ENCODE results near the gene TSPAN5.

The TSPAN5 gene

GRCh38 chr4:98514741-98515469 is 143.5 kb downstream of the TSPAN5 start:
- no peak for DNase-seq

- no peak for DNase-seq
Observed at GRCh38 chr4:98512918-98513317, 145.5 kb downstream of the TSPAN5 start.

GRCh38 chr4:98510757-98511517 is 147.5 kb downstream of the TSPAN5 start:
- peak; percentile 65 for DNase-seq

- no peak for DNase-seq
Observed at GRCh38 chr4:98510340-98510739, 148.1 kb downstream of the TSPAN5 start.

- no peak for DNase-seq
Observed at GRCh38 chr4:98509721-98510120, 148.7 kb downstream of the TSPAN5 start.

GRCh38 chr4:98508829-98509598 is 149.4 kb downstream of the TSPAN5 start:
- no peak for DNase-seq

GRCh38 chr4:98508248-98508647 is 150.2 kb downstream of the TSPAN5 start:
- no peak for DNase-seq

- DNase-seq = no peak
Observed at GRCh38 chr4:98507299-98507698, 151.1 kb downstream of the TSPAN5 start.

- DNase-seq = no peak
Observed at GRCh38 chr4:98506462-98507132, 151.8 kb downstream of the TSPAN5 start.

- no peak for DNase-seq
Observed at GRCh38 chr4:98505992-98506391, 152.4 kb downstream of the TSPAN5 start.

- no peak for DNase-seq
Observed at GRCh38 chr4:98504091-98504490, 154.3 kb downstream of the TSPAN5 start.

- no peak for DNase-seq
Observed at GRCh38 chr4:98503676-98504075, 154.7 kb downstream of the TSPAN5 start.

- DNase-seq = no peak
Observed at GRCh38 chr4:98502624-98503023, 155.8 kb downstream of the TSPAN5 start.

- DNase-seq = no peak
Observed at GRCh38 chr4:98502031-98502430, 156.4 kb downstream of the TSPAN5 start.

GRCh38 chr4:98501383-98501782 is 157.0 kb downstream of the TSPAN5 start:
- no peak for DNase-seq

GRCh38 chr4:98498774-98499173 is 159.6 kb downstream of the TSPAN5 start:
- no peak for DNase-seq

GRCh38 chr4:98496152-98496845 is 162.1 kb downstream of the TSPAN5 start:
- DNase-seq = no peak

GRCh38 chr4:98493296-98493695 is 165.1 kb downstream of the TSPAN5 start:
- DNase-seq = no peak

GRCh38 chr4:98491899-98492559 is 166.4 kb downstream of the TSPAN5 start:
- no peak for DNase-seq

GRCh38 chr4:98490251-98490650 is 168.2 kb downstream of the TSPAN5 start:
- no peak for DNase-seq

GRCh38 chr4:98485816-98486345 is 172.5 kb downstream of the TSPAN5 start:
- no peak for DNase-seq

- DNase-seq = no peak
Observed at GRCh38 chr4:98484031-98484430, 174.4 kb downstream of the TSPAN5 start.

All from amniotic stem cell (primary cell).